HepG2 (cell line): ENCODE data around the gene CASP6. TPM values are rescaled to one million over a fixed set of nuclear protein-coding genes. Genes with fewer than 3 reads are reported as not detected.

Source experiments
- ARNT2 ChIP-seq: sonication (generic); formaldehyde crosslinking; IDR thresholded peaks from 2 replicates; pipeline ENCODE4 v1.8.0; 2022; ENCODE audit warnings: mild to moderate bottlenecking, low read depth, missing genetic modification reagents, moderate library complexity
- ATF1 ChIP-seq: IDR thresholded peaks from 2 replicates; pipeline ENCODE4 v1.6.1; 2016; ENCODE audit warnings: mild to moderate bottlenecking, control low read depth
- CEBPB ChIP-seq: IDR thresholded peaks from 2 replicates; pipeline ENCODE4 v1.6.1; 2011; ENCODE audit warnings: low read depth, low read length, improper control_type of control experiment, borderline replicate concordance
- ETV5 ChIP-seq: IDR thresholded peaks from 2 replicates; pipeline ENCODE4 v1.6.1; 2018; ENCODE audit warnings: missing biosample characterization, missing genetic modification reagents, inconsistent platforms, borderline replicate concordance
- GABPA ChIP-seq, 2 experiments: IDR thresholded peaks; 2 replicates each; pipeline ENCODE4 v1.6.1; 2011 to 2016; ENCODE audit warnings: low read depth in 2 of 2, low read length in 1 of 2, missing biosample characterization in 1 of 2, missing genetic modification characterization in 1 of 2
- KMT2B ChIP-seq: IDR thresholded peaks from 2 replicates; pipeline ENCODE4 v1.6.1; 2016; ENCODE audit warnings: missing genetic modification reagents, missing compliant biosample characterization
- LCORL ChIP-seq, 2 experiments: fragments of 450-650 bp in 1 of 2; sonication (generic) in 1 of 2; formaldehyde crosslinking in 1 of 2; IDR thresholded peaks; 2 replicates each; pipeline versions ENCODE4 v1.5.0 to v1.6.1; 2017 to 2020; ENCODE audit warnings: antibody characterized with exemption in 1 of 2, missing genetic modification reagents in 1 of 2
- MEIS1 ChIP-seq: sonication (generic); formaldehyde crosslinking; IDR thresholded peaks from 2 replicates; pipeline ENCODE4 v1.9.0; 2021; ENCODE audit warnings: mild to moderate bottlenecking, missing genetic modification reagents, moderate library complexity, borderline replicate concordance
- PHF8 ChIP-seq: sonication (generic); formaldehyde crosslinking; IDR thresholded peaks from 2 replicates; pipeline ENCODE4 v1.5.0; 2020; ENCODE audit warnings: missing genetic modification reagents
- SATB2 ChIP-seq: sonication (generic); formaldehyde crosslinking; IDR thresholded peaks from 2 replicates; pipeline ENCODE4 v1.5.0; 2020; ENCODE audit warnings: missing genetic modification reagents
- SP4 ChIP-seq: sonication (generic); formaldehyde crosslinking; IDR thresholded peaks from 2 replicates; pipeline ENCODE4 v1.8.1; 2023; ENCODE audit warnings: mild to moderate bottlenecking, missing genetic modification reagents
- ZFY ChIP-seq: sonication (generic); formaldehyde crosslinking; IDR thresholded peaks from 2 replicates; pipeline ENCODE4 v1.4.0; 2020; ENCODE audit warnings: missing genetic modification reagents
- ZKSCAN1 ChIP-seq: fragments of 150-350 bp; IDR thresholded peaks from 2 replicates; pipeline ENCODE4 v1.6.1; 2014; ENCODE audit warnings: low read length
- ZNF225 ChIP-seq: sonication (generic); formaldehyde crosslinking; IDR thresholded peaks from 2 replicates; pipeline ENCODE4 v1.4.0; 2020; ENCODE audit warnings: mild to moderate bottlenecking, missing genetic modification reagents
- ZNF496 ChIP-seq: sonication (generic); formaldehyde crosslinking; IDR thresholded peaks from 2 replicates; pipeline ENCODE4 v1.8.1; 2023; ENCODE audit warnings: mild to moderate bottlenecking, moderate library complexity, missing genetic modification reagents; ENCODE audit not compliant: insufficient replicate concordance
- ZNF720 ChIP-seq: sonication (generic); formaldehyde crosslinking; IDR thresholded peaks from 2 replicates; pipeline ENCODE4 v1.4.0; 2020; ENCODE audit warnings: missing genetic modification reagents
- polyA plus RNA-seq, 8 experiments: library from polyadenylated mRNA; depleted of rRNA in 3 of 8; stranded (reverse) in 7 of 8; unstranded in 1 of 8; fragments of >200 nt; fragmentation: Illumina TruSeq in 4 of 8; extraction: Trizol in 4 of 8; gene quantifications; 2 replicates each; pipeline versions ENCODE4 v1.2.1 to v1.2.3, GENCODE V29; 2011 to 2016; ENCODE audit warnings: low read depth in 4 of 8, missing spikeins in 1 of 8, mixed read lengths in 1 of 8; ENCODE audit not compliant: insufficient read depth in 1 of 8
- total RNA-seq, 5 experiments: library from RNA; depleted of rRNA; stranded (reverse); fragments of >200 nt; fragmentation: Illumina TruSeq; extraction: Trizol; gene quantifications; 2 replicates each; pipeline ENCODE4 v1.2.3, GENCODE V29; 2016; ENCODE audit warnings: low read depth in 1 of 5
- TF ChIP-seq, protein P1 (sequence below): sonication (generic); formaldehyde crosslinking; IDR thresholded peaks from 2 replicates; pipeline ENCODE4 v1.5.0; 2020; ENCODE audit warnings: mild to moderate bottlenecking, missing genetic modification reagents, borderline replicate concordance
- TF ChIP-seq, protein P2 (sequence below): sonication (generic); formaldehyde crosslinking; IDR thresholded peaks from 2 replicates; pipeline ENCODE4 v1.4.0; 2020; ENCODE audit warnings: missing genetic modification reagents
- TF ChIP-seq, protein P3 (sequence below): sonication (generic); formaldehyde crosslinking; IDR thresholded peaks from 2 replicates; pipeline ENCODE4 v1.8.1; 2023; ENCODE audit warnings: mild to moderate bottlenecking, missing genetic modification reagents, borderline replicate concordance
- TF ChIP-seq, protein P4 (sequence below): sonication (generic); formaldehyde crosslinking; IDR thresholded peaks from 2 replicates; pipeline ENCODE4 v1.4.0; 2020; ENCODE audit warnings: missing genetic modification reagents

CASP6 gene
- total and polyA plus RNA-seq, 2 of the 13 experiments (the other 11 are each of a cell fraction or from before 2014, with no cell fraction given), result 19.7 to 34.6 TPM

DNA sequence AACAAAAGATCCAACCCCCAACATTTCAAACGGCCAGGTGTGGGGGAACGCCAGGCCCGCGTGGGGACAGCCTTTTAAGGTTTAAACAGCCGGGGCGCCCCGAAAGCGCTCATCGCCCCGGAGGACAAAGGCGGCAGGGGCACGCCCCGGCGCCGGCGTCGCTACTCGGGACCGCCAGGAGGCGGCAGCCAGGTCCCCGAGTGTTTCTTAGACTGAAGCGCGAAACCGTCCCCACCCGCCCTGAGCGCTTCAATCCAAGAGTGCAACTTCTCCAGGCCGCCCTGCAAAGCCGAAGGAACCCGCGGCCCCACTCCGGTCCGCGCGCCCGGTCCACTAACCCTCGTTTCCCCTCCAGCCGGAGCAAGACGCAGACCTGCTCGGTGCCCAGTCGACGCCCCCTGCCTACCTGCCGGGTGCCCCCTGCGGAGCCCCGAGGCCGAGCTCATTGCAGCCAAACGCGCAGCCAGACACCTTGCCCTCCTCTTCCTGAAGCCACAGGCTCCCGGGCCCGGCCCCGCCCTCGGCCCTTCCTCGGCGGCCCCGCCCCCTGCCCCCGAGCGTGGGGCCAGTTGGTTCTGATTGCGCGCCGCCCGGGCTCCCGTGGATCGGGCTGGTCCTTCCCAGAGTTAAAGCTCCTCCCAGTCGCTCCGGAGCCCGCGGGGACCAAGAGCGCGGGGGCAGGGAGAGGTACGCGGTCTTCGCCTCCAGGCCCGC lies at the start of gene CASP6 (continued):
- TF ChIP-seq, protein P1, sequence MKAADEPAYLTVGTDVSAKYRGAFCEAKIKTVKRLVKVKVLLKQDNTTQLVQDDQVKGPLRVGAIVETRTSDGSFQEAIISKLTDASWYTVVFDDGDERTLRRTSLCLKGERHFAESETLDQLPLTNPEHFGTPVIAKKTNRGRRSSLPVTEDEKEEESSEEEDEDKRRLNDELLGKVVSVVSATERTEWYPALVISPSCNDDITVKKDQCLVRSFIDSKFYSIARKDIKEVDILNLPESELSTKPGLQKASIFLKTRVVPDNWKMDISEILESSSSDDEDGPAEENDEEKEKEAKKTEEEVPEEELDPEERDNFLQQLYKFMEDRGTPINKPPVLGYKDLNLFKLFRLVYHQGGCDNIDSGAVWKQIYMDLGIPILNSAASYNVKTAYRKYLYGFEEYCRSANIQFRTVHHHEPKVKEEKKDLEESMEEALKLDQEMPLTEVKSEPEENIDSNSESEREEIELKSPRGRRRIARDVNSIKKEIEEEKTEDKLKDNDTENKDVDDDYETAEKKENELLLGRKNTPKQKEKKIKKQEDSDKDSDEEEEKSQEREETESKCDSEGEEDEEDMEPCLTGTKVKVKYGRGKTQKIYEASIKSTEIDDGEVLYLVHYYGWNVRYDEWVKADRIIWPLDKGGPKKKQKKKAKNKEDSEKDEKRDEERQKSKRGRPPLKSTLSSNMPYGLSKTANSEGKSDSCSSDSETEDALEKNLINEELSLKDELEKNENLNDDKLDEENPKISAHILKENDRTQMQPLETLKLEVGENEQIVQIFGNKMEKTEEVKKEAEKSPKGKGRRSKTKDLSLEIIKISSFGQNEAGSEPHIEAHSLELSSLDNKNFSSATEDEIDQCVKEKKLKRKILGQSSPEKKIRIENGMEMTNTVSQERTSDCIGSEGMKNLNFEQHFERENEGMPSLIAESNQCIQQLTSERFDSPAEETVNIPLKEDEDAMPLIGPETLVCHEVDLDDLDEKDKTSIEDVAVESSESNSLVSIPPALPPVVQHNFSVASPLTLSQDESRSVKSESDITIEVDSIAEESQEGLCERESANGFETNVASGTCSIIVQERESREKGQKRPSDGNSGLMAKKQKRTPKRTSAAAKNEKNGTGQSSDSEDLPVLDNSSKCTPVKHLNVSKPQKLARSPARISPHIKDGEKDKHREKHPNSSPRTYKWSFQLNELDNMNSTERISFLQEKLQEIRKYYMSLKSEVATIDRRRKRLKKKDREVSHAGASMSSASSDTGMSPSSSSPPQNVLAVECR (CRISPR knock-in tag), result peak; percentile 56; the same call in 1 of the 2 replicates
- TF ChIP-seq, protein P2, sequence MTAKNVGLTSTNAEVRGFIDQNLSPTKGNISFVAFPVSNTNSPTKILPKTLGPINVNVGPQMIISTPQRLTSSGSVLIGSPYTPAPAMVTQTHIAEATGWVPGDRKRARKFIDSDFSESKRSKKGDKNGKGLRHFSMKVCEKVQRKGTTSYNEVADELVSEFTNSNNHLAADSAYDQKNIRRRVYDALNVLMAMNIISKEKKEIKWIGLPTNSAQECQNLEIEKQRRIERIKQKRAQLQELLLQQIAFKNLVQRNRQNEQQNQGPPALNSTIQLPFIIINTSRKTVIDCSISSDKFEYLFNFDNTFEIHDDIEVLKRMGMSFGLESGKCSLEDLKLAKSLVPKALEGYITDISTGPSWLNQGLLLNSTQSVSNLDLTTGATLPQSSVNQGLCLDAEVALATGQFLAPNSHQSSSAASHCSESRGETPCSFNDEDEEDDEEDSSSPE (CRISPR knock-in tag), result 0 out of 2 replicates have a peak, but pooled peaks have one; percentile 41
- TF ChIP-seq, protein P3, sequence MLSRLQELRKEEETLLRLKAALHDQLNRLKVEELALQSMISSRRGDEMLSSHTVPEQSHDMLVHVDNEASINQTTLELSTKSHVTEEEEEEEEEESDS (CRISPR knock-in tag), result no peak
- peak; percentile 67 for TF ChIP-seq PHF8 (CRISPR knock-in tag)
- no peak for TF ChIP-seq ARNT2 (CRISPR knock-in tag)
- peak; percentile 67 for TF ChIP-seq ZFY
- TF ChIP-seq KMT2B (CRISPR knock-in tag), result 0 out of 2 replicates have a peak, but pooled peaks have one; percentile 35
- no peak for TF ChIP-seq SATB2 (CRISPR knock-in tag)
- TF ChIP-seq ZNF225 (CRISPR knock-in tag), result no peak
- no peak for TF ChIP-seq CEBPB
- no peak for TF ChIP-seq MEIS1 (CRISPR knock-in tag)
- no peak for TF ChIP-seq GABPA (IDR thresholded peaks at IDR 0.05; ENCODE audit: low read depth, low read length)
- TF ChIP-seq GABPA (CRISPR knock-in tag; IDR thresholded peaks at IDR 0.05; ENCODE audit: low read depth), result no peak
- peak; percentile 18; the same call in 1 of the 2 replicates for TF ChIP-seq ETV5 (CRISPR knock-in tag)
- TF ChIP-seq, protein P4, sequence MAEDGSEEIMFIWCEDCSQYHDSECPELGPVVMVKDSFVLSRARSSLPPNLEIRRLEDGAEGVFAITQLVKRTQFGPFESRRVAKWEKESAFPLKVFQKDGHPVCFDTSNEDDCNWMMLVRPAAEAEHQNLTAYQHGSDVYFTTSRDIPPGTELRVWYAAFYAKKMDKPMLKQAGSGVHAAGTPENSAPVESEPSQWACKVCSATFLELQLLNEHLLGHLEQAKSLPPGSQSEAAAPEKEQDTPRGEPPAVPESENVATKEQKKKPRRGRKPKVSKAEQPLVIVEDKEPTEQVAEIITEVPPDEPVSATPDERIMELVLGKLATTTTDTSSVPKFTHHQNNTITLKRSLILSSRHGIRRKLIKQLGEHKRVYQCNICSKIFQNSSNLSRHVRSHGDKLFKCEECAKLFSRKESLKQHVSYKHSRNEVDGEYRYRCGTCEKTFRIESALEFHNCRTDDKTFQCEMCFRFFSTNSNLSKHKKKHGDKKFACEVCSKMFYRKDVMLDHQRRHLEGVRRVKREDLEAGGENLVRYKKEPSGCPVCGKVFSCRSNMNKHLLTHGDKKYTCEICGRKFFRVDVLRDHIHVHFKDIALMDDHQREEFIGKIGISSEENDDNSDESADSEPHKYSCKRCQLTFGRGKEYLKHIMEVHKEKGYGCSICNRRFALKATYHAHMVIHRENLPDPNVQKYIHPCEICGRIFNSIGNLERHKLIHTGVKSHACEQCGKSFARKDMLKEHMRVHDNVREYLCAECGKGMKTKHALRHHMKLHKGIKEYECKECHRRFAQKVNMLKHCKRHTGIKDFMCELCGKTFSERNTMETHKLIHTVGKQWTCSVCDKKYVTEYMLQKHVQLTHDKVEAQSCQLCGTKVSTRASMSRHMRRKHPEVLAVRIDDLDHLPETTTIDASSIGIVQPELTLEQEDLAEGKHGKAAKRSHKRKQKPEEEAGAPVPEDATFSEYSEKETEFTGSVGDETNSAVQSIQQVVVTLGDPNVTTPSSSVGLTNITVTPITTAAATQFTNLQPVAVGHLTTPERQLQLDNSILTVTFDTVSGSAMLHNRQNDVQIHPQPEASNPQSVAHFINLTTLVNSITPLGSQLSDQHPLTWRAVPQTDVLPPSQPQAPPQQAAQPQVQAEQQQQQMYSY (CRISPR knock-in tag), result peak; percentile 47; the same call in 1 of the 2 replicates
- TF ChIP-seq ZNF496 (CRISPR knock-in tag), result no peak
- no peak for TF ChIP-seq ATF1 (CRISPR knock-in tag)
- no peak for TF ChIP-seq LCORL (IDR thresholded peaks at IDR 0.05)
- TF ChIP-seq LCORL (CRISPR knock-in tag; IDR thresholded peaks at IDR 0.05), result no peak
- no peak for TF ChIP-seq ZNF720 (CRISPR knock-in tag)
- peak; percentile 57 for TF ChIP-seq SP4 (CRISPR knock-in tag)
- no peak for TF ChIP-seq ZKSCAN1
